GM23248 (cell line): ENCODE data around the gene SLC5A5.

Source experiments
- EZH2 ChIP-seq: fragments of 200-600 bp; sonication (generic); IDR thresholded peaks from 2 replicates; pipeline ENCODE4 v1.6.1; 2018; ENCODE audit warnings: antibody characterized with exemption, mild to moderate bottlenecking; ENCODE audit not compliant: insufficient read depth, poor library complexity, severe bottlenecking
- EZH2phosphoT487 ChIP-seq: fragments of 200-600 bp; sonication (generic); IDR thresholded peaks from 2 replicates; pipeline ENCODE4 v1.6.1; 2018; ENCODE audit warnings: antibody characterized with exemption, moderate library complexity, mild to moderate bottlenecking, low read depth; ENCODE audit not compliant: insufficient read depth

DNA sequence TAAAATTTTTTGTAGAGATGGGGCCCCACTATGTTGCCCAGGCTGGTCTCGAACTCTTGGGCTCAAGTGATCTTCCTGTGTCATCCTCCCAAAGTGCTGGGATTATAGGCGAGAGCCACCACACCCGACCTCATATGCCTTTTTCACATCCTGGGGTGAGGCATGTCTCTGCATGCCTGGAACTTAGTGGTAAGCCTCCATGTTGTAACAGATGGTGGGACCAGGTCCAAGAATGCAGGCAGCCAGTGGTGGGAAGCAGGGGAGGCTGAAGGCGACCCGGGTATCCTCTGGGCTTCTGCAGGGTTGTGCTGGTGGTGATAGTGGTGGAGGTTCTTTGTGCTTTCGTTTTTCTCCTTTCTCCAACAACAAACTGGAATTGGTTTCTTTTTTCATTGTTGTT lies 31.0 kb downstream of the SLC5A5 start:
- TF ChIP-seq EZH2: no peak
- TF ChIP-seq EZH2phosphoT487: no peak
